HG03575 (cell line): ENCODE results near the gene THOC5.
"Not testable (repeated sequence)": the region's sequence is repeated elsewhere in the genome, so short reads cannot be mapped to it uniquely, and the experiment has no call there.

Source experiments
- ATAC-seq: cut with Tn5 transposase; IDR thresholded peaks from one replicate; pipeline ENCODE4 v1.9.1; 2021; ENCODE audit not compliant: unreplicated experiment, insufficient number of reproducible peaks, low FRiP score; ENCODE audit errors: extremely low read depth

THOC5 gene

GRCh38 chr22:29517215-29517908, 36.2 kb downstream of the THOC5 start:
- ATAC-seq, result no peak

GRCh38 chr22:29512031-29512430, 41.5 kb downstream of the THOC5 start:
- no peak for ATAC-seq

- ATAC-seq, result no peak
Measured at GRCh38 chr22:29511126-29511862, 42.3 kb downstream of the THOC5 start.

DNA sequence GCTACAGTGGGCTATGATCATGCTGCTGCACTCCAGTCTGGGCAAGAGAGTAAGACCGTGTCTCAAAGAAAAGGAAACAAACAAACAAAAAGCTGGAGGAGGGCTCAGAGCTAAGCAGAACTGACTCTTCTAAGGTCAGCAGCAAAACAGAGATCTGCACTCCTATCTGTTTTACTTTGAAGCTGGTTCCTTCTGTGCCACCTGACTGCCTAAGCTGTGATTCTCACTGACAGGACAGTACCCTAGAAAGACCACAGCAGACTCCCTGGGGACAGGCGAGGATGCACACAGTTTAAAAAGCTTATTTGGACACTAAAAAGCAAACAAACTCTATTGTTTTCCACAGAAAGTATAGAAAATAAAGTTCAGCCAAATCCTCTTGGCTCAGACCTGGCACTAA, 43.0 kb downstream of the THOC5 start:
- no peak for ATAC-seq

GRCh38 chr22:29509815-29510214, 43.7 kb downstream of the THOC5 start:
- no peak for ATAC-seq

GRCh38 chr22:29509298-29509697, 44.3 kb downstream of the THOC5 start:
- no peak for ATAC-seq

DNA sequence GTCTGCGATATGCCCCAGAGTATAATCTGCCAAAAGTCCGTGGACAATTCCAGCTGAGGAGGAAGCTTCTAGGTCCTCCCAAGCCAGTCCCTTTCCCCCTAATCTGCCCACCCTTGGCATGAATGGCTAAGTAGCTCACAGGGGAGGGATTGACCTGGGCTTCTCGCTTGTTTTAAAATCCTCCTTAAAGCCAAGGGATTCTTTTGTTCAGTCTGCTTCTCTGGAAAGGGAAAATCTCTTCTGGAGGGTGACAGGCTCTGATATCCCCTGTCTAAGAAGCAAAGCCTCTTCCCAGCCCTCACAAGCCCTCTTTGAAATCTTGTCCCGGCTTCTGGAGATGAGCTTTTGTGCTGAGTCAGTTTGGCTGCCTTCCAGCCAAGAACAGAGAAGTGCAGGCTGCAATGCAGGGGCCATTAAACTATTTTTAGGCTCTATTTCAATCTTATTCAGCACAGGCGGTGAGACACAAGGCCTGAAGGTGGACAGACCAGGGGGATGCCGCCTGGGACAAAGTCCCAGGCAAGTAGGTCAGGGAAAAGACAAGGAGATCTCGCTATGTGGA, 49.7 kb downstream of the THOC5 start:
- ATAC-seq, result no peak

GRCh38 chr22:29499852-29500251, 53.7 kb downstream of the THOC5 start:
- ATAC-seq, result no peak

- no peak for ATAC-seq
Measured at GRCh38 chr22:29493636-29494035, 59.9 kb downstream of the THOC5 start.

DNA sequence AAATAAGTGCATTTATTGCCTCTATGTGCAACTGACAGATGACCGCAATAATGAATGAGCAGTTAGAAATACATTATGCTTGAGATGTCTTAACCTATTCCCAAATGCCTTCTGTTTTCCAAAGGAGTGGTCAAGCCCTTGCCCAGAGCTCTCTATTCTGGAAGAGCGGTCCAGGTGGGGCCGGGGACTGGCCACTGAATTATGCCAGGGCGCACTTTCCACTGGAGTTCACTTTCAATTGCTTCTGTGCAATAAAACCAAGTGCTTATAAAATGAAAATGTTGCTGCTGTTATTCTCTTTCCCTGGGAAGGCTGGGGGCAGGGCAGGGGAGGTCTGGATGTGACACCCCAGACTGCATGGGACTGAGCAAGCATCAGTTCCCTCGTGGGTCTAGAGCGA, 62.5 kb downstream of the THOC5 start:
- ATAC-seq, result no peak

DNA sequence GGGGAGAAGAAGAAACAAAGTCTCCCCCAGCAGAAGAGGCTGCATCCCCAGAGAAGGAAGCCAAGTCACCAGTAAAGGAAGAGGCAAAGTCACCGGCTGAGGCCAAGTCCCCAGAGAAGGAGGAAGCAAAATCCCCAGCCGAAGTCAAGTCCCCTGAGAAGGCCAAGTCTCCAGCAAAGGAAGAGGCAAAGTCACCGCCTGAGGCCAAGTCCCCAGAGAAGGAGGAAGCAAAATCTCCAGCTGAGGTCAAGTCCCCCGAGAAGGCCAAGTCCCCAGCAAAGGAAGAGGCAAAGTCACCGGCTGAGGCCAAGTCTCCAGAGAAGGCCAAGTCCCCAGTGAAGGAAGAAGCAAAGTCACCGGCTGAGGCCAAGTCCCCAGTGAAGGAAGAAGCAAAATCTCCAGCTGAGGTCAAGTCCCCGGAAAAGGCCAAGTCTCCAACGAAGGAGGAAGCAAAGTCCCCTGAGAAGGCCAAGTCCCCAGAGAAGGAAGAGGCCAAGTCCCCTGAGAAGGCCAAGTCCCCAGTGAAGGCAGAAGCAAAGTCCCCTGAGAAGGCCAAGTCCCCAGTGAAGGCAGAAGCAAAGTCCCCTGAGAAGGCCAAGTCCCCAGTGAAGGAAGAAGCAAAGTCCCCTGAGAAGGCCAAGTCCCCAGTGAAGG, 64.3 kb downstream of the THOC5 start:
- not testable (repeated sequence) for ATAC-seq

GRCh38 chr22:29487426-29487986, 66.1 kb downstream of the THOC5 start:
- no peak for ATAC-seq

- no peak for ATAC-seq
Measured at GRCh38 chr22:29485448-29485847, 68.1 kb downstream of the THOC5 start.

DNA sequence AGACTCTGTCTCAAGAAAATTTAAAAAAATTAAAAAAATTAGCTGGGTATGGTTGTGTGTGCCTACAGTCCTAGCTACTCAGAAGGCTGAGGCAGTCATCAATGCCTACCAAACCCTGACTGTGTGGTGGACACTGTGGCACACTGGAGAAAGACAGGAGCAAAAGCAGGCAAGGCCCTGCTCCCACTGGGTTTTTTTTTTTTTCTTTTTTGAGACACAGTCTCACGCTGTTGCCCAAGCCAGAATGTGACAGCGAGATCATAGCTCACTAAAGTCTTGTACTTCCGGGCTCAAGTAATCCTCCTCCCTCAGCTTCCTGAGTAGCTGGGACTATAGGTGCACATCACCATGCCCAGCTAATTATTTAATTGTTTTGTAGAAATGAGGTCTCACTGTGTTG, 68.9 kb downstream of the THOC5 start:
- no peak for ATAC-seq

GRCh38 chr22:29483254-29483653, 70.3 kb downstream of the THOC5 start:
- ATAC-seq, result no peak

DNA sequence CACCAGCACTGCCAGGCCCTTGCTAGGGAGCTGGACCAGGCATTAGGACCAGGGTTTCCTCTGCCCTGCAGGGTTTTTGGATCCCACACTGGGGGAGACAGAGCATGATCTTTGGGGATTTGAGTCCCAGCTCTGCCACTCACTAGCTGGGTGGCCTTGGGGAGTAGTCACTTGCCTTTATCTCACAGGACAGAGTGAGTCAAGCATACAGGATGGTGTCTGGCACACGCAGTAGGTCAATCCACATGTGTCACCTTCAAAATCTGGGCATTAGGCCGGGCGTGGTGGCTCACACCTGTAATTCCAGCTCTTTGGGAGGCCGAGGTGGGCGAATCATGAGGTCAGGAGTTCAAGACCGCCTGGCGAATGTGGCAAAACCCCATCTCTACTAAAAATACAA, 70.8 kb downstream of the THOC5 start:
- ATAC-seq, result no peak

DNA sequence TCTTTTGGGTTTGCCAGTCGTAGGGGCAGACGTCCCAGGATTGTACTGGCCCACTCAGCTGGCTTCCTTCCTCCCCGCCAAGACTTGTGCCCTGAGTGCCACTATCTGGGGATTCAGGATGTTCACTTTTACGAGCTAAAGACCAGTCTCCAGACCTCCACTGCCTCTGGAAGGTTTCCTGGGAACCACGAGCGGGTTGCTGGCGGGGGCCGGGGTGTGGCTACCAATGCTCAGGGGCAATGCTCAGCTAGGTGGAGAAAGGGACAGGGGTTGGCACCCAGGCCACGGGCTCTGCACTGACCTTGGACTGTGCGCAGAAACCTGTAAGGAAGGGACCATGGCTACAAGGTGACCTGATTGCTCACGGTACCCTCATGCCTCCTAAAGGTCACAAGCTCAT, 71.3 kb downstream of the THOC5 start:
- no peak for ATAC-seq

DNA sequence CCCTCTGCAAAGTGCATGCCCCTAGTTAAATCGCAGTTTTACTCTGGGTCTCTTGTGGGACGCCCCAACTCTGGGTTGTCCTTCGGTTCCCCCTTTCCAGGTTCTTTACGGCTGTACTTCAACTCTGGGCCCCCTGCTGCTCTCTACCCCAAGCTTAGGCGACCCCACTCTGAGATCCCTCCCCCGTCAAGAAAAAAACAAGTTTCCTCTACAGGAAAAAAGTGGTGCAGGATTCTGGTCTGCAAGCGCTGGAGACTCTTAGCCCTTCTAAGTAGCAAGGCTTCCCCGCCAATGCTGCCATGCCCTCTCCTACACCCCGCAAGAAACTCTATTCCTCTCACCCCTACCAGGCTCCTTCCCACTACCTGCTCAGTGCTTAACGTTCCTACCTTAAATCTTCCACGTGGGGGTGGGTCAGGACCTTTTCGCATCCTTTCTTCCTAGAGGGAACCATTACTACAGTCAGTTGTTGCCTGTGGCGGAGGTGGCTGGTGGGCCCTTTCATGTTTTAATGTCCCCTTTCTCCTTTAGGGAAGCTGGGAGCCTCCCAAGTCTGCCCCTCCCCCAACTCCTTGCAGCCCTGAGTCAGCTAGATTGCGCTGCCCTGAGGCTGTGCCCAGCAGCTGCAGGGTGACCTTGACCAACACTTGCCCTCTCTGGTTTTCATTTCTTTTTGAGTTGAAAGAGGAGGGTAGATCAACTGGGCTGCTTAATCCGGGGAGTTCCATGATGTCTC, 72.1 kb downstream of the THOC5 start:
- ATAC-seq, result no peak
